ENCODE results near the gene DEFB124. TPM values are rescaled to one million over a fixed set of nuclear protein-coding genes. Genes with fewer than 3 reads are reported as not detected.

DEFB124 gene
- total RNA-seq, 4 donors from 2014 or later, result 3.2 TPM; not detected in 3

DNA sequence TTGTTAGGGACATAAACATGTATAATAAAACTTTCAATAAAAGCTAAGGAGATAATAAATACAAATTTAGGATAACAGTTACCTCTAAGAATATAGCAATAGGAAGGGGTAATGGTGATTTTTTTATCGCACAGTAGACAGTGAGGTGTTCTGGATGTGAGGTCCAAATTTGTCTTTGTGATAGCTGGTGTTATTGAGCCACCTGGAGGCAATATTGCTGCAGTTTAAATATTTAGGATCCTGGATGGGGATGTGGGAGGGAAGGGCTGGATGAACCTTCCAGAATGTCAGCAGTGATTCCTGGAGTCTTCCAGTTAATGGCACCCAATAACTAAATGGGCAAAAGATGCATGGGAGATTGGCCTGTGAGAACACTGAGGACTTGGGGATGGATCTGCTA is 20.6 kb downstream of the DEFB124 start:
- intact Hi-C loops (cut with DNase I; ENCODE audit: low total_unique reads), result no loop called here
- Histone ChIP-seq H3K27me3 (peaks cover 0 to 13% of the 10 kb centered on the region in 2 donors), H3K27ac (no peak overlapping the region), H3K36me3 (no peaks in the 10 kb centered on the region), H3K4me1 (no peaks in the 10 kb centered on the region), H3K9me3 (no peaks in the 10 kb centered on the region), H3K4me3 (no peak overlapping the region)
- DNase-seq, result no peak
- TF ChIP-seq, protein P1, sequence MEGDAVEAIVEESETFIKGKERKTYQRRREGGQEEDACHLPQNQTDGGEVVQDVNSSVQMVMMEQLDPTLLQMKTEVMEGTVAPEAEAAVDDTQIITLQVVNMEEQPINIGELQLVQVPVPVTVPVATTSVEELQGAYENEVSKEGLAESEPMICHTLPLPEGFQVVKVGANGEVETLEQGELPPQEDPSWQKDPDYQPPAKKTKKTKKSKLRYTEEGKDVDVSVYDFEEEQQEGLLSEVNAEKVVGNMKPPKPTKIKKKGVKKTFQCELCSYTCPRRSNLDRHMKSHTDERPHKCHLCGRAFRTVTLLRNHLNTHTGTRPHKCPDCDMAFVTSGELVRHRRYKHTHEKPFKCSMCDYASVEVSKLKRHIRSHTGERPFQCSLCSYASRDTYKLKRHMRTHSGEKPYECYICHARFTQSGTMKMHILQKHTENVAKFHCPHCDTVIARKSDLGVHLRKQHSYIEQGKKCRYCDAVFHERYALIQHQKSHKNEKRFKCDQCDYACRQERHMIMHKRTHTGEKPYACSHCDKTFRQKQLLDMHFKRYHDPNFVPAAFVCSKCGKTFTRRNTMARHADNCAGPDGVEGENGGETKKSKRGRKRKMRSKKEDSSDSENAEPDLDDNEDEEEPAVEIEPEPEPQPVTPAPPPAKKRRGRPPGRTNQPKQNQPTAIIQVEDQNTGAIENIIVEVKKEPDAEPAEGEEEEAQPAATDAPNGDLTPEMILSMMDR (IDR thresholded peaks at IDR 0.05), result no peak
- TF ChIP-seq POLR2A (IDR thresholded peaks at IDR 0.05), result no peak

- H3K4me3 ChIP-seq, result no peak overlapping the region
Measured at GRCh38 chr20:31452575-31452974, 22.4 kb downstream of the DEFB124 start.

GRCh38 chr20:31449511-31450414 is 25.2 kb downstream of the DEFB124 start:
- Histone ChIP-seq H3K9me3 (no peaks in the 10 kb centered on the region), H3K4me1 (no peaks in the 10 kb centered on the region), H3K27ac (no peak overlapping the region), H3K36me3 (no peaks in the 10 kb centered on the region), H3K27me3 (no peaks in the 10 kb centered on the region), H3K4me3 (no peak overlapping the region)
- intact Hi-C loops (cut with DNase I; ENCODE audit: low total_unique reads), result no loop called here
- TF ChIP-seq, protein P1 (IDR thresholded peaks at IDR 0.05), result no peak
- TF ChIP-seq POLR2A (IDR thresholded peaks at IDR 0.05), result no peak
- no peak for DNase-seq

More at GRCh38 chr20:31452575-31452974, 22.4 kb downstream of the DEFB124 start:
- DNase-seq, result no peak
- Histone ChIP-seq H3K27me3 (no peaks in the 10 kb centered on the region), H3K4me1 (no peaks in the 10 kb centered on the region), H3K27ac (no peak overlapping the region), H3K9me3 (no peaks in the 10 kb centered on the region), H3K36me3 (no peaks in the 10 kb centered on the region)
- intact Hi-C loops (cut with DNase I; ENCODE audit: low total_unique reads), result no loop called here
- TF ChIP-seq, protein P1 (IDR thresholded peaks at IDR 0.05), result no peak
- no peak for TF ChIP-seq POLR2A (IDR thresholded peaks at IDR 0.05)

- Histone ChIP-seq H3K36me3 (no peaks in the 10 kb centered on the region), H3K9me3 (no peaks in the 10 kb centered on the region), H3K27ac (no peak overlapping the region), H3K4me3 (no peak overlapping the region), H3K4me1 (no peaks in the 10 kb centered on the region), H3K27me3 (no peaks in the 10 kb centered on the region)
- no peak for DNase-seq
- no peak for TF ChIP-seq POLR2A (IDR thresholded peaks at IDR 0.05)
- TF ChIP-seq, protein P1 (IDR thresholded peaks at IDR 0.05), result no peak
- intact Hi-C loops (cut with DNase I; ENCODE audit: low total_unique reads), result no loop called here
Measured at GRCh38 chr20:31446084-31446819, 28.7 kb downstream of the DEFB124 start.
